Kidney capillary endothelial cell (primary cell): Measurements from ENCODE around the gene SPX.

Experiments used
- DNase-seq: peaks from one replicate; pipeline ENCODE4 v3.0.0-alpha.2; 2018; ENCODE audit warnings: low spot score

The SPX gene

DNA sequence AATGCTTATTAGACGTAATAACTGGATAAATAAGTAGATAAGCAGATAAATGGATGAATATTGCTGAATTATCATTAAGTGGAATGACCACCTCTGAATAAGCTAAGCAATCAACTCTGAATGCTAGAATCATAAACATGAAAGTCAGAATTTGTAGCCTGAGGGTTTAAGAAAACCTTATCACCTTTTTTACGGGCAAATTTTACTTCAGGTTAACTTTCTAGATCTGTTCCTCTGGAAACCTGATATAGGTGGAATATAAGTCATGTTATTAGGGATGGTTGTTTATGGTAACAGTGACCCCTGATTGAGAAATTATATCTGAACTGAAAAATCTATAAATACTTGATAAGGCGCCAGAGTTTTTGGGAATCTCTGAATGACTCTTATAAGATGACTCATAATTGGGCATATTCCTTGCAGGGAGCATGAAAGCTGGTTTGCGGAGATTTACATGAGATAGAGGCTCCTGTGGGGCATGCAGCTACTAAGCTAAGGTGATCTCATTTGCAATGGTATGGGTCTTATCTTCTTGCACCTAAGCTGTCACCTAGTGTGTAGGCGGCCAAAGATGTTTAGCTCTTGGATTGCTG, 12.1 kb downstream of the SPX start:
- DNase-seq = no peak

DNA sequence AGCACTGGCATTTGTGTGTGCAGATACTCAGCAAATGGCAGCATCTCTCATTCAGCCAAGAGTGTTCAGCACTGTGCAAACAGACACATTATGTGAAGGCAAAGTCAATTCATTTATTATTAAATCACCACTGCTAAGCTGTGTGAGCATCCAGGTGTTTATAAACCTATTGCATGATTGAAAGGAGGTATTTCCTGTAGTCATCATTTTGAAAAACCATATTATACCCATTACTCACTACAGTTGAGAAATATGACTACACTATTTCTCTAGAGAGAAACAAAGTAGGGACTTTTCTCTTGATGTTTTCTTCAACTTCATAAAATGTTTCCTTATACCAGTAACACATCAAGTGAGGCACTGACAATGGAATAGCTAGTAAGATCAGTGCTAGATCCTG, 13.7 kb downstream of the SPX start:
- DNase-seq = no peak

DNA sequence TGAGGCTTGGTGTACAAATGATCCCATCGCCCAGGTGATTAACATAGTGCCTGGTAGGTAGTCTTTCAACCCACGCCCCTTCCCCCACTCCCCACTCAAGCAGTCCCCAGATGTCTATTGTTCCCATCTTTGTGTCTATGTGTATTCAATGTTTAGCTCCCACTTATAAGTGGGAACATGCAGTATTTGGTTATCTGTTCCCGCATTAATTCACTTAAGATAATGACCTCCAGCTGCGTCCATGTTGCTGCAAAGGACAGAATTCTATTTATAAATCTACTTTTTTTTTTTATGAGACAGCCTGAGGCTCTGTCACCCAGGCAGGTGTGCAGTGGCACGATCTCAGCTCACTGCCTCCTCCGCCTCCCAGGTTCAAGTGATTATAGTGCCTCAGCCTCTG, 15.7 kb downstream of the SPX start:
- DNase-seq = no peak

DNA sequence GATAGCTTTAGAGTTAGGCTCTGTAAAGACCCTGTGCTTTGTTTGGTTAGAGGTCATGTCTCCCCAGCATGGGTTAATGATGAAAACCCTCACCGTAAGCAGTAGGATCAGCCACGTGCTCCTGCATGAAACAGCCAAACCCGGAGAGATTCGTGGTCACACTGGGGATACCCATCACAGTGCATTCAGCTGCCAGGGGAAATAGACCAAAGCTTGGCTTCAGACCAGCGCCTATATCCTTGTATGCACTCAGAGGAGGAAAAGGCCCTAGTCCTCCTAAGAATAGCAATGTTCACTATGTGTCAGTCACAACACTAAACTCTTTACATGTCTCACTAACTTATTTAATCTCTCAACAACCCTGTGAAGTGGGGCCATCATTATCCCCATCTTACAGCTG, 16.3 kb downstream of the SPX start:
- no peak for DNase-seq

DNA sequence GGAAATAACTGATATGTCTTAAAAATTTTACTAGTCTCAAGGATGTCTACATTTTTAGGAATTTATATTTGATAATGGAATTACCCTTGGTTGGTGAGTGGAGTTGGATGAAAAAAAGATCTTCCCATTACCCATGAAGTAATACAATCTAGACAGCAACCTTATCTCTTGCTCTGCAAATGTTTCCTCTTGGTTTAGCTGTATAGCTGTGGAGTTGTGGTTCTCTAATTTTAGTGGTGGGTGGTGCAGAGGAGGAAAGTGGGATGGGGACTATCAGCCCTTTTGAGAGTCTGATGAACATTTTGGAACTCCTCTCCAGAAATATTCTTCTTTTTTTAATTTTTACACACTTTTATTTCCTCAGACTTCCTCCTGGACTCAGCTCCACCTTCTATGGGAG, 17.1 kb downstream of the SPX start:
- no peak for DNase-seq

DNA sequence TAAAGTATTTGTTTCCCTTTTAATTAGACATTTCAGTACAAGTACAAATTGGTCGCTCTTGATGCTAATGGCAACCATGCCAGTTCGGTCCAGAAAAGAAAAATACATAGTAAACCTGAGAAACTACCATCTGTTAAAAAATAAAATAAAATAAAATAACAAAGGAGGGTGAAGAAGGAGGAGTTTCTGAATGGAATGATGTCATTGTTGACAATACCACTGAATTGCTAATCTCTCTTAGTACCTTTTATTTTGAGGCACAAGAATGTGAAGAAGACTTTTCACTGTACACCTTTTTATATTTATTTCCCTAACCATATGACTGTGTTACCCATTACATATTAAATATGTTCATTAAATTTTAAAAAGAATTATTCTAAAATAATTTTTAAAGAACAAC, 19.5 kb downstream of the SPX start:
- no peak for DNase-seq

DNA sequence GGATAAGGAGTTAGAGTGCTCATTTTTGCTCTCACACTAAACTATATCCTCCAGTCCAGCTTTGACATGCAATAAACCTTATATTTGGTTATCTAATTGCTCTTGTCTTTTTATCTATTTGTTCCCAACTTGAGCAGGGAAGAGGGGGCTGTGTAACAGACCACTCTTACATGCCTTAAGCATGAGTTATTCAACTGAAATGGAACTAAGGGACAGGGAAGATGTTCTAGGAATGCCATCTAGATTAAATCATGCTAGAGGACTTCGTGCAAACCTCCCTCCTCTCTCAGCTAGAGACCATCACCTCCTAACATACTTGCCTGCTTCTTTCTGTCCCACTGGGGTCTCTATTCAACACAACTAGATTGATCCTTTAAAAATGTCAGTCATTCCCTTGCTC, 20.6 kb downstream of the SPX start:
- no peak for DNase-seq

DNA sequence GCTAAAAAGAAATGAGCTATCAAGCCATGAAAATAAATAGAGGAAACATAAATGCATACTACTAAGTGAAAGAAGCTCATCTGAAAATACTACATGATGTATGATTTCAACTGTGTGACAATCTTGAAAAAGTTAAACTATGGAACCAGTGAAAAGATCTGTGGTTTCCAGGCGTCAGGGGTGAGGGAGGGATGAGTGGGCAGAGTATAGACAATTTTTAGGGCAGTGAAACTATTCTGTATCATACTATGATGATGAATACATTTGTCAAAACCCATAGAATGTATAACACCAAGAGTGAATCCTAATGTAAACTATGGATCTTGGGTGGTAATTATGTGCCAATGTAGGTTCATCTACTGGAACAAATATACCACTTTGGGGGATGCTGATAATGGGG, 21.3 kb downstream of the SPX start:
- DNase-seq = no peak

DNA sequence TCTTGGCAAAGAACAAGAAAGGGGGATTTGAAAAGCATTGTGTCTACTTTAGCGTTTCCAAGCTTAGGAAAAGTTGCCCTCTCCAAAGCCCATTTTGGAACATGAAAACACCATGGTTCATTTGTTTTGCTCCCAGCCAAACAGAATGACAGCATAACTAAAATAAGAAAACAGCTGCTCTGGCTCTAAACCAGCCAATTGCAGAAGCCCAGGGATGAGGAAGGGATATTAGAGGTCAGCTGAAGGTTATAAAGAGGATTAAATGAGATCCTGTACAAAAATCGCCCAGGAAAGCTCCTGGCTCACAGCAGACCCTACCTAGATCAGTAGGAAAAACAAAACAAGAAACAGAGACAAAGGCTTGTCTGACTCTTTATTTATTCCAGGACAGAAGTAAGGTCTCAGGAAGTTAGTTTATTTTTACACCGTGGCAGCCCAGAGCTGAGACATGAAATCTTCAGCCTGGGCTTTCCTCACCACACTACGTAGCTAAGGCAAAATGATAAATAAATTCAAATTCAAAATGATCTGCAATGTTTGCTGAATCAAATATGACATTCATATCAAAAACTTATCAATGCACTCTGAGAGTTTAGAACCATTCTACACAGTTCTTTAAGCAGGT, 25.9 kb downstream of the SPX start:
- no peak for DNase-seq

DNA sequence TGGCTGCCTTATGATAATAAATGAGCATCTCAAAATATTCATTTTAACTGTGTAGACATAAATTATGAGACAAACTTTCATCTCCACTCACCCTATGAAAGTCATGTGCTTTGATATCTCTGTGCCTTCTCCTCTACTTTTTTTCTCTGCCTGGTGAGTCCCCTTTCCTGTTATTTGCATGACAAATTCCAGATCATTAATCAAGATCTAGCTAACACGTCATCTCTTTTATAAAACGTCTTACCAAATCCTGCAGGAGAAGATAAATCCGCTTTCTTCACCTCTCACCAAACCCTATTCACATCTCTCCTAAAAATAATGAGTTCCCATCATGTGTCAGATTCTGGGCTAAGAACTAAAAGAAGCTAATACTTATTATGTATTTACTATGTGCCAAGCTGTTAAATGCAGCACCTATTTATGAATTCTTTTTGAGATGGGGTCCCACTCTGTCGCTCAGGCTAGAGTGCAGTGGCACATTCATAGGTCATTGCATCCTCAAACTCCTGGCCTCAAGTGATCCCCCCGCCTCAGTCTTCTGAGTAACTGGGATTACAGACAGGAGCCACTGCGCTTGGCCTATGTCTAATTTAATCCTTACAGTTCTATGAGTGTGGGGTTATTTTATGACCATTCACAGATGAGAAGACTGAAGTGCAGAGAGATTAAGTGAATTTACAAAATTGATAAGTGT, 26.7 kb downstream of the SPX start:
- no peak for DNase-seq

DNA sequence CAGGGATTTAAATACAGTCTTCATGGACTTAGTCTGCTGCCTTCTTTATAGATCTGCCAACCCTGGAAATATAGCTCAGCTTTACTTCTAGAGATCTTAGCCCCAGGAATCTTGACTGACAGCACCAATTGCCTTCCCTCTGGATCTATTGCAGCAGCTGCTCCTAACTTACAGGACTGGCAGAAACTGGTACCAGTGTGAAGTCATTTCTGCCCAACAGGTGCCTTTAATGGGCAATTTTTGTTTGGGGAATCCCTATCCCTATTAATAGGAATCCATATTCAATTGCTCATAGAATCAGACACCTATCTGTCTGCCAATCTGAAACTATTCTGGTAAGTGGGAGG, 27.2 kb downstream of the SPX start:
- DNase-seq = no peak

DNA sequence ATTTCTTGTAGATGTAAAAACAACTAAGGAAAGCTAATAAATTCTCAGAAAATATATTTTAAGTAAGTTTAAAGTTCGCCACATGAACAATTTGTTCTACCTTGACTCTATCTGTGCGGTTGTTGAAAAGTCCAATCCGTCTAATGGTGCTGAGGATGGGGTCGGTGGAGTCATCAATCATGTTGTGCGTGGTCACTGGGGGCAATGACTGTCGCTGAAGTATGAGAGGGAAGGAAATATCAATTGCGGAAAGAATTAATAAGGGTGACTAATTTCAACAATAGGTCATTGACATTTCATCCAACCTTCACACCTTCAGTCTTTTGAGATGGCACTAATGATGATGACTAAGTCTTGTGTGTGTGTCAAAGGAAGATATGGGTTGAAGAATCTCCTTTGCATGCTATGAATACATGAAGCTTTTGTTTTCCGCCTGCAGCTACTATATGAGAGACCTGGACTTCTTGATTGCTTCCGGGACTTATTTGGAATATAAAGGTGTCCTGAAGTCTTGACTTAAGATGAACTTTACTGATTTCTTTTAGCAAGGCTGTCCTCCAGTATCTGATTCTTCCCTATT, 32.1 kb downstream of the SPX start:
- DNase-seq = no peak

DNA sequence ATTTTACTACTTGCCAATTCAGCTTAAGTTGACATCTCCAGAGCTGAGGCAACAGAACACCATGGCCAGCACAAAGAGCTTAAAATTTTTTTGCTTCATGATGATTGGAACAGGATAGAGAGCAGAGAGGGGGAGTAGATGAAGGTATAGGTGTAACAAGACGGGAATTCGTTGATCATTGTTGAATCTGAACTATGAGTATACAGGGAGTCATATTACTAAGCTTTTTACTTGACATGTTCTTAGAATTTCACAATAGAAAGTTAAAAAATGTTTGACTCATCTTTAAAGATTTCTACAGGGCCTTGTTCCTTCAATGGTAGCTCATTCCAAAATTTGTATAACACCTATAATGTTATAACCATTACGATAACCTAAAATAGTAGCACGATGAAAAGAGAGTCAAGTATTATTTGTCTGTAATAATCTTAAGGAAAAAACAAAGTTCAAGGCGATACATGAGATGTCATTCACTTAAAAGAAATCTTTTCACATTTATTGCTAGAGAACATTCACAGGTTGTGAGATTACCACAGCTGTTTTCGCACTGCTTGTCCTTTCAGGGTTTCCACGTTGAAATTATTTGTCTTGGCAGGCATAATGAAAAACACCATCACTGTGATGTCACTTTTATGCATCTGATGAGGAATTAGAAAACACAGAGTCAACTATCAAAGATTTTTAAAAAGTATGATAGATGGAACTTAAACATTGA, 33.9 kb downstream of the SPX start:
- no peak for DNase-seq

DNA sequence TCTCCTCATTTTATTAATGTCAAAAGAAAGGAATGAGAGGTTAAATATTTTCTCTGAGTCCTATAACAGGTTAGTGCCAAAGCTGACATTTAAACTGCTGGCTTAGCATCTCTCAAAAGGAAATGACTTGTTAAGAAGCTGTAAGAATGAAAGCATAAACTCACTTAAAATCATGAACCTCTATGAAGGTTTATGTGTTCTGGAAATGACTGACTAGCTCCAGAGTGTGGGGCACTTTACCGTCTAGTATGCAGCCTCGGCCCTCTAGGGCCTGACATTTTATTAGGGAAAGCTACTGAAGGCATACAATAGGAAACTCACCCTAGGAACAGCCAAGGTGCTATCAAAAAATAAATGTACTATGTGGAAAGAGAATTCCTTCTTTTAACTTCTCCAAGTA, 35.1 kb downstream of the SPX start:
- no peak for DNase-seq

DNA sequence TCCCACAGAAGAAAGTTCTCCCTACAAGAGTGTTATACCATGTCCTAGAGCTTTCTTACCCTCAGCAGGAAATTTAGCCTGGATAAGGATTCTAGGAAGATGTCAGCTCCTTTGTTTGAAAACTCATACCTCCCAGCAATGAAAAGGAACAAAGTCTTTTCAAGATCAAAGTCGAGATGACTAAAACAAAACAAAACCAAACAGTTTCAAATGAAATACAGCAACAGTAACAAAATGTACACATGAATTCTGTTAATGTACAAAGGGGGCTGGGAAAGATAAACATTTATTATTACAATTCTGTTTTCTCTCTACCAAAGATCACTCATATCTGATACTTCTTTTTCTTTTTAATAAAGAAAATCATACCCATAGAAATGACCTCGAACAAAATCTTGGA, 36.8 kb downstream of the SPX start:
- no peak for DNase-seq

DNA sequence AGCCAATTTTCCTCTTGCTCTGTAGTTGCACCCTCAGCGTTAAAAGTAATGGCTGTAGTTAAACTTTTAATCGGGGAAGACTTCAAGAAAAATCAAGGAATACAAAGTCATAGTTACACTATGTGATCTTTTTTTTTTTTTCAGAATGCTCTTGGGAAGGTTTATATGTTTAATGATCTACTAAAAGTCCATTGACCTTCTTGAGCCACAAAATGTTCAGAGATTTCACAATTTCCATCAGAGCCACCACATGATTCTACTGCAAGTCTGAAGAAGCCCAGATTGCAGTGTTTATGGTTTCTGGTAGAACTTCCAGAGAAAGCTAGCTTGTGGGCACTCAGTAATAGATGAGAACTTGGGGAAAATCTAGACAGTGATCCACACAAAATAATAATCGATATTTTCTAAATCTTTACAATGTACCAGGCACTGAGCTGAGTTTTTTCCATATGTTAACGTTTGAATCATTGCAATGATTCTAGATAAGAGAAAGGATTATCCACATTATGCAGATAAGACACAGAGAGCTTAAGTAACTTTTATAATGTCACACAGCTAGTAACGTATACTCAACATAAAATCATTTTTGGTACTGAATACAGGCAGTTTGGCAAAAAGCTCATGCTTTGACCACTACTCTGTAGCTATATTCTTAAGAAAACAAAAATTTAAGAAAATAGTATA, 40.3 kb downstream of the SPX start:
- no peak for DNase-seq

DNA sequence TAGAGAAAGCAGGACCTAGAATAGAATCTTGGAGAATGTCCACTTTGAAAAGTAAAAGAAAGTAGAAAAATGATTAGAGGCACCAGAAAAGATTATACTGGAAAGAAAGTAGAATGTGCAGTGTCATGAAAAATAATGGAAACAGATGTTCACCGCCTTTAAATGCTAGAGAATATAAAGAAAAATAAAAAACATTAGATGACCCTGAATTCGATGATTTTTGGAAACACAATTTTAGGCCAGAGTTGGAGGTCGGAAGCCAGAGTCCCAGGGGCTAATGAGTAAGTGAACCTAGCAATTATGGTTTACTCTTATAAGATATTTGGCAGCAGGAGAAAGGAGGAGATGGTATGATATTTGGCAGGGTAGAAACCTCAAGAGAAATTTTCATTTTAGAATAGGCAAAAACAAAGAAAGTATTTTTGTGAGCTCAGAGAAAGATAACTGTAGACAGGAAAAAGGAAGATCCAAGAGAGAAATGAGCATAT, 40.9 kb downstream of the SPX start:
- no peak for DNase-seq

DNA sequence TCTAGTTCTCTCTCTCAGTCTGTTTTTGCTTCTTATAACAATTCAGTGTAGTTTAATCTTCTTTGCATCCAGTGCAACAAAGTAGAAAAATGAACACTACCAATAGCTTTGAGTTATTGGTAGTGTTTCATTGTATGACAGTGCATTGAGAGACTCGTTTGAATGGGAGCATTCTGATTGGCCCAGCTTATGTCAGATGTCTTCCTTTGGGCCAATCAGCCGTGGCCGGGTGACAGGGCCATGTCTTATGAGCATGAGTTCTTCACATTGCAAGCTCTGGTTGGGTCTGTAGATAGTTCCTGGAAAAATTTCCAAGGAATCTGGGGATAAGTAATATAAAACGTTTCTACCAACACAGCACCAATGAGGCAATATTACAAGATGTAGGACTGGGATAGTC, 42.0 kb downstream of the SPX start:
- DNase-seq = no peak

DNA sequence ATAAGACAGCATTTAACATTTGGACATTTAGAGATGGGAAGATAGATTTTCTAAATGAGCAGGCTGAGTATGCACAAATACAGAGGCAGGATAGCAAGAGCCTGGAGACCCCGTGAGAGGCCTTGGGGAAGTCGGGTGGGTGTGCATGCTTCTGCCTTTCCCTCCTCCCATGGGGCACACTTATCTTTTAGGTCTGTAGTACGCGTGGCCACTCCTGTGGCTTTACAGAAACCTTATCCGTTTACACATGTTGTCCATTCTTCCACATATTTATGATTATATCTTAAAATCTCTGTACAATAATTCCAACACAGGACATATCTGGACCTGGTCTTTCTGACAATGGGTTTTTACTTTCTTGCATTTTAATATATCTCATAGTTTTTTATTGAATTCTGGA, 45.0 kb downstream of the SPX start:
- DNase-seq = no peak

DNA sequence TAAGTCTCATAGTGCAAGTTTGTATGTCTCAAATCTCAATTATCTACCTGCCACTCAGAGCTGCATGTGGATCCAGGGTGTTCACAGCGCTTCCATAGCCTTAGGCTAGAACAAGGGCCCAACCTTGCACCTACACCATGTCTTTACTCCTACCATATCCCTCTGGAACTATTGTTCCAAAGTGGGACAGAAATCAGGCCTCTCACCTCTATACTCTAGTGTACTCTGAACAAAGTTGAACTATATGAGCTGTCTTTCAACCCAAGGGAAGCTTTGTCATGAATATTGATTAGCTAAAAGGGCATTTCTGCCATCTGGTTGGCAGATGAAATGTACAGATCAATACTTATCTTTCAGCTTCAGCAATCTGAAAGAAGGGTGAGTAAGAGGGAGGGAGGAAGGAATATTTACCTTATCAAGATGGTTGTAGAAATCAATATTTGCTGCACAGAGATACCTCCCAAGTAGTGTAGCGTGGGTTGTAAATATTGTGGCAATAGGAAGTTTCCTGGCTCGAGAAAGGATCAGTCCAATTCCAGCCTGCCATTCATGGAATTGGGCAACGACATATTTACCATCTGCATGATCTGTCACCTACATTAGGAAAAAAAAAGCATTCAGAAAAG, 47.8 kb downstream of the SPX start:
- no peak for DNase-seq

DNA sequence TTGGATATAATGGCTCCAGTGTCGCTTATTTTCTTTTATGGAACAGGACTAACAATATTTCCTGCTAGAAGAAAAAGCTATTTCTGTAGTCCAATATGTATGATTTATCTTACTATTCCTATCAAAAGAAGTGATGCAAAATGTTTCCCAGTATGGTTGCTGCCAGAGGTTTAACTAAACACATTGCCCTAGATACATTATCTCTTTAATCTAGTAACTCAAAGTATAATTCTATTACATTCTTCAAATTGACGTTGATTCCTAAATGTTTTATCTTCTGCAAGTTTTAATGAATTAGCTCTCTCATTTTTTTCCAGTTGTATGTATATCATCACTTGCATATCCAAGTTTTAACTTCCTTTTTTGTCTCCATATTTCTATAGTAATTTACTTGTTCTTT, 50.3 kb downstream of the SPX start:
- no peak for DNase-seq

DNA sequence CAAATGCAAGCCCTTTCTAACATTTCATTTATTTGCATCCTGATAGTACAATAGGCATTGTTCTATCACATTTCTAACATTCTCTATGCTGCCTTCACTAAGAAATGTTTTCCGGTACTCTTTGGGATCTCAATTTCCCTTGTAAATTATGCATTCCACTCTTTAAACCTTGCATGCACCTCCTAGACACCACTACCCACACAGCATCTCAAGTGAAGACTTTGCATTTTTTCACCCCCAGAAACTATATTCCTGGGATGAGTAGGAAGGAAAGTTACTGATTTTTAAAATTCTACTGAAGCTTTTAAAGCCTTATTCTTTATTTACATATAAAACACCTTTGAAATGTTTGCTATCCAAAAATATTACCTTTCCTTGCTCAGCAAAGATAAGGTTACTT, 51.4 kb downstream of the SPX start:
- no peak for DNase-seq
